Activated naive CD4-positive, alpha-beta T cell treated with anti-CD3 and anti-CD28 coated beads, Interleukin-2, amount 50 U/mL, for 24 hours (primary cell): Measurements from ENCODE around the gene GARNL3.

Source experiments
- H3K27ac Mint-ChIP-seq: one replicate; pipeline ENCODE4 v1.8.0; 2021; ENCODE audit warnings: mild to moderate bottlenecking, mixed read lengths
- H3K27me3 Mint-ChIP-seq: one replicate; pipeline ENCODE4 v1.8.0; 2021; ENCODE audit warnings: mixed read lengths
- H3K36me3 Mint-ChIP-seq: one replicate; pipeline ENCODE4 v1.8.0; 2021; ENCODE audit warnings: mixed read lengths
- H3K4me1 Mint-ChIP-seq: one replicate; pipeline ENCODE4 v1.8.0; 2021; ENCODE audit warnings: mixed read lengths
- H3K4me3 Mint-ChIP-seq: one replicate; pipeline ENCODE4 v1.8.0; 2021; ENCODE audit warnings: mild to moderate bottlenecking, mixed read lengths
- H3K9me3 Mint-ChIP-seq: one replicate; pipeline ENCODE4 v1.8.0; 2021; ENCODE audit warnings: mixed read lengths

GARNL3 gene

GRCh38 chr9:127225801-127226625, 38.6 kb upstream of the GARNL3 start:
- H3K4me3 Mint-ChIP-seq: peak overlapping the region; percentile 82
- H3K27ac Mint-ChIP-seq: peak overlapping the region; percentile 90
- H3K4me1 Mint-ChIP-seq: peaks cover 38% of the 10 kb centered on the region
- no peaks in the 10 kb centered on the region for H3K36me3 Mint-ChIP-seq
- H3K9me3 Mint-ChIP-seq: no peaks in the 10 kb centered on the region
- peaks cover 2% of the 10 kb centered on the region for H3K27me3 Mint-ChIP-seq

- Mint-ChIP-seq H3K4me3 (no peak overlapping the region), H3K4me1 (peaks cover 11% of the 10 kb centered on the region), H3K27ac (no peak overlapping the region), H3K9me3 (no peaks in the 10 kb centered on the region), H3K36me3 (no peaks in the 10 kb centered on the region), H3K27me3 (peaks cover 11% of the 10 kb centered on the region)
These were observed 34.7 kb upstream of the GARNL3 start for GRCh38 chr9:127229691-127230417.

GRCh38 chr9:127231666-127232065, 32.9 kb upstream of the GARNL3 start:
- no peak overlapping the region for H3K27ac Mint-ChIP-seq
- H3K9me3 Mint-ChIP-seq: no peaks in the 10 kb centered on the region
- no peak overlapping the region for H3K4me3 Mint-ChIP-seq
- H3K4me1 Mint-ChIP-seq: peaks cover 2% of the 10 kb centered on the region
- H3K36me3 Mint-ChIP-seq: peaks cover 2% of the 10 kb centered on the region
- peaks cover 19% of the 10 kb centered on the region for H3K27me3 Mint-ChIP-seq

DNA sequence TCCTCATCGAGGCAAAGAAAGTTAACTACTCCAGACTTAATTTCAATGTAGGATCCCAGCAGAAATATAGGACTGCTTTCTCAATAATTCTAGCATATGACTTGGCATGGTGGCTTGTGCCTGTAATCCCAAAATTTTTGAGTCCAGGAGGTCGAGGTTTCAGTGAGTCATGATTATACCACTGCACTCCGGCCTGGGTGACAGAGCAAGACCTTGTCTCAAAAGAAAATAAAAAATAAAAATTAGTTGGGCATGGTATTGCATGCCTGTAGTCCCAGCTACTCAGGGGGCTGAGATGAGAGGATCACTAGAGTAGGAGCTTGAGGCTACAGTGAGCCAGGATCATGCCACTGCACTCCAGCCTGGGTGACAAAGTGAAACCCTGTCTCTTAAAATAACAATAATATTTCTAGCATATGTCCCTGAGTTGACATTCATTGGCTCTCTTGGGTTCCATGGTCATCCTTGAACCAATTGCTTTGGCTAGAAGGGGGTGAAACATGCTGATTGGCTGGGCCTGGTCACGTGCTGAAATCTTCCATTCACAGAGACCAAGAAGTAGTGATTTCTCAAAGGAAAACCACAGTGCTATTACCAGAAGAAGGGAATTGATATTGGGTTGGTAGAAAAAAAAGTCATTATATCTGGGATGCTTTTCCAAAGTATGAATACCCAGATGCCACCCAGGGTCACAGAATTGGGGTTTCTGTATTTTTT, 31.6 kb upstream of the GARNL3 start:
- no peak overlapping the region for H3K27ac Mint-ChIP-seq
- H3K36me3 Mint-ChIP-seq: peaks cover 3% of the 10 kb centered on the region
- H3K4me3 Mint-ChIP-seq: no peak overlapping the region
- H3K9me3 Mint-ChIP-seq: no peaks in the 10 kb centered on the region
- H3K4me1 Mint-ChIP-seq: no peaks in the 10 kb centered on the region
- peaks cover 22% of the 10 kb centered on the region for H3K27me3 Mint-ChIP-seq

DNA sequence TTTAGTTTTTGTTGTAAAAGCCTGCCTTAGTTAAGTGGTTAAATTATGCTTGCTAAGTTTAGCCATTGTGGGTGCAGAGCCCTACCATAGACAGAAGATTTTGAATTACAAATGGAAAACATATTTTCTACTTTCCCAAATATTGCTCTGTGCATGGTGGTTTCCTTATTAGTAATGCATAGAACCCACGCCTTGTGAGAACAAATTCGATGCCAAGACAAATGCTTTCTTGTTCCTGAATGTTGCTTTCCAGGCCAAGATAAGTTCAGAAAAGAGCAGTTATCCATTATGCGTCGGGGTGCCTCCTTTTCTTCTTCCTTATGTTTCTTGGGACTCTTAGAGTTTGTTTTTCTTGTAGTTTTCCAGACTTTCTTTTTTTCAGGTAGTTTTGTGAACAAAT, 31.0 kb upstream of the GARNL3 start:
- Mint-ChIP-seq H3K36me3 (peaks cover 3% of the 10 kb centered on the region), H3K27me3 (peaks cover 22% of the 10 kb centered on the region), H3K4me1 (no peaks in the 10 kb centered on the region), H3K4me3 (no peak overlapping the region), H3K27ac (no peak overlapping the region), H3K9me3 (no peaks in the 10 kb centered on the region)

- peaks cover 3% of the 10 kb centered on the region for H3K36me3 Mint-ChIP-seq
- no peaks in the 10 kb centered on the region for H3K4me1 Mint-ChIP-seq
- no peak overlapping the region for H3K27ac Mint-ChIP-seq
- H3K4me3 Mint-ChIP-seq: no peak overlapping the region
- H3K9me3 Mint-ChIP-seq: no peaks in the 10 kb centered on the region
- H3K27me3 Mint-ChIP-seq: peaks cover 22% of the 10 kb centered on the region
These were observed 30.6 kb upstream of the GARNL3 start for GRCh38 chr9:127233989-127234388.

DNA sequence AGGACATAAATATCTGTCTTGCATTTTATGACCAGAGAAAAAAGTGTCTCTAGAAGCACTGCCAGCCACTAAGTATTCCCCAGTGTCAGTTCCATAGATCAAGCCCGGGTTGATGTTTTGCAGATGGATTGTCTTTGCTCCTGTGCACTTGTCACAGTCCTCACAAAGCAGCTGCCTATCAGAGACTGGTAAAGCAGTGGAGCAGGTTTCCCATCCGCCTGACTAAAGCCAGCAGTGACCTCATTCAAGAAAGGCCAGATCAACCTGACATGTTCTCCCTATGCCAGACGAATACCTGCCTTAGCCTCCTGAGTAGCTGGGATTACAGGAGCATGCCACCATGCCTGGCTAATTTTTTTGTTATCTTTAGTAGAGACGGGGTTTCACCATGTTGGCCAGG, 26.8 kb upstream of the GARNL3 start:
- H3K27ac Mint-ChIP-seq: no peak overlapping the region
- H3K9me3 Mint-ChIP-seq: no peaks in the 10 kb centered on the region
- no peak overlapping the region for H3K4me3 Mint-ChIP-seq
- peaks cover 3% of the 10 kb centered on the region for H3K36me3 Mint-ChIP-seq
- peaks cover 12% of the 10 kb centered on the region for H3K27me3 Mint-ChIP-seq
- no peaks in the 10 kb centered on the region for H3K4me1 Mint-ChIP-seq

DNA sequence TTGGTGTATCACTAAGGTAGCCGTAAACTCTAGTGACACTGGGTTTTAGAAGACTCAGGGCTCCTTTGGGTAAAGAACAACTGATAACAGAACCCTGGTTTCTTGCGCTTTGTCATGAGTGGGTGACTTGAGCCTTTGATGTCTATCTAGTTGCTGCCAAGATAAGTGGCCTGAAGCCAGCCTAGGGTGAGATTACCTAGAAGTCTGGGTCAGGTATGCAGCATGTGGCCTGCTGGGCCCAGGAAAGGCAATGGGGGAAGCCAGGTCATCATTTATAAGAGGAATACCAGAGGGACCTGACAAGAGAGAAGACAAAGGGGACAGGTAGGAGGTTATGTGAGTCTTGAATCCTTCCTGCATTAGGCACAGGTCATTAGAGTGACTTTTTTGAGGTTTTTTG, 23.2 kb upstream of the GARNL3 start:
- Mint-ChIP-seq H3K36me3 (peaks cover 3% of the 10 kb centered on the region), H3K9me3 (no peaks in the 10 kb centered on the region), H3K27ac (no peak overlapping the region), H3K4me1 (peaks cover 9% of the 10 kb centered on the region), H3K4me3 (no peak overlapping the region), H3K27me3 (peaks cover 4% of the 10 kb centered on the region)

DNA sequence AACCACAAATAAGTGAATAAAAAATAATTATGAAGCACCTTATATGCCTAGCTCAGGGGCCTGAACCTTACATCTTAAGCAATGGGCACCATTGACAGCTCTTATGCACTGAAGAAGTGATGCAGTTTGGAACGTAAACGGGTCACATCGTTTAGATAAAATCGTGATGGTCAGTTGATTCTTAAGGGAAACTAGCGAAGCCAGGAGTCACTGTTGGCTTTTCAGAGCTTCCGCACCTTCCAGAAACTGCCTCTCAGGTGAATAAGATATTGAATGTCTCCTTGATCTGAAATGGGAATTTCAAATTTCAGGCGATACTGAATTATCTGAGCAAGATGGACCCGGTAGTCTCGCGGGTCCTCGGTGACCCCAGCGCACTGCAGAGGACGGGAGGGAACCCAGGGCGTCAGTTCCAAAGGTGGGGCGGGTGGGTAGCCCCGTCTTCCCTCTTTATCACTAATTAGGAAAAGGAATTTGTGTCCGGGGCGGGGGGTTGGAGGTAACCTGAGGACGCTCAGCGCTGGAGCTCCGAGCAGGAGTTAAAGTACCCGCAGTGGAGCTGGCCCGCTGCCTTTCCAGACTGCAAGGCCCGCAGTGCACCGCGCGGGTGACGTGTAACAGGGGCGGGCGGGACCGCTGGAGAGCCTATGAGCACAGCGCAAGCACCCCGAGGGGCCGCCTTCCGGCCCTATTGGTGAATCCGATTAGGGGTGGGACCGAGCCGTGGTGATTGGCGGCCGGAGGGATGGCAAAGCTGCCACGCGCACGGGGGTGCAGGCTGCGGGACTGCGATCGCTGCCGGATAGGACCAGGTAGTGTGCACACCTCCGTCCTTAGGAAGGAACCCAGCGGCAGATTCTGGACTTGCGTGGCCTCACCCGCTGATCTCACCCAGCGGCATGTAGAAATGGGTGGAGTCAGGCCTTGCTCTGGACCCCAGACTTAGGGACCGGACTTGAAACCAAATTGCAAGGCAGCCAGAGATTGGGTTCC, 19.7 kb upstream of the GARNL3 start:
- H3K27ac Mint-ChIP-seq: peak overlapping the region; percentile 76
- no peaks in the 10 kb centered on the region for H3K36me3 Mint-ChIP-seq
- peak overlapping the region; percentile 89 for H3K4me3 Mint-ChIP-seq
- peaks cover 9% of the 10 kb centered on the region for H3K4me1 Mint-ChIP-seq
- no peaks in the 10 kb centered on the region for H3K9me3 Mint-ChIP-seq
- peaks cover 1% of the 10 kb centered on the region for H3K27me3 Mint-ChIP-seq

DNA sequence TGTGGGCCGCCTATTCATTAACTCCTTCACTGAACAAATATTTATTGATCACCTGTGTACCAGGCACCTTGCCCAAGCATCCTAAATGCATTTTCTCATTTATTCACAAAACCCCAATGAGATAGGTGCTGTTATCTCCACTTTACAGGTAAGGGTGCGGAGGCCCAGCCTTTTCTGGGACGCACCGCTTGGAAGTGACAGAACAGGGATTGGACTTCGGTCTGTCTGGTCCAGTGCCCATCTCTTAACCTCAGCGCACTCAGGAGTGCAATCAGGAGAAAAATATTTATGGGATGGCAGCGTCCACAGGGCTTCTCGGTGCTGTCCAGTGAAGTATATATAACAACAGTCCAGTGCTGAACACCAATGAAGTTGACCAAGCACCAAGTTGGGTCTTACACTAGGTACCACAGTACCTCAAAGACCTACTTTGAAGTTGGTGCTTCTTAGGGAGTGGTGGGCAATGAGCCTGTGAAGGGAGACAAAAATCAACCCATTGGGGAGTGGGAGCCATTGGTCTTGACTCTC, 18.9 kb upstream of the GARNL3 start:
- peaks cover 9% of the 10 kb centered on the region for H3K4me1 Mint-ChIP-seq
- H3K4me3 Mint-ChIP-seq: peak overlapping the region; percentile 89
- H3K27ac Mint-ChIP-seq: no peak overlapping the region
- H3K27me3 Mint-ChIP-seq: peaks cover 6% of the 10 kb centered on the region
- no peaks in the 10 kb centered on the region for H3K9me3 Mint-ChIP-seq
- H3K36me3 Mint-ChIP-seq: no peaks in the 10 kb centered on the region

GRCh38 chr9:127248241-127248640, 16.3 kb upstream of the GARNL3 start:
- Mint-ChIP-seq H3K36me3 (peaks cover 2% of the 10 kb centered on the region), H3K27me3 (peaks cover 7% of the 10 kb centered on the region), H3K9me3 (no peaks in the 10 kb centered on the region), H3K27ac (no peak overlapping the region), H3K4me3 (no peak overlapping the region), H3K4me1 (peaks cover 9% of the 10 kb centered on the region)

GRCh38 chr9:127249877-127250276, 14.7 kb upstream of the GARNL3 start:
- no peaks in the 10 kb centered on the region for H3K9me3 Mint-ChIP-seq
- H3K4me1 Mint-ChIP-seq: peaks cover 7% of the 10 kb centered on the region
- no peak overlapping the region for H3K27ac Mint-ChIP-seq
- peaks cover 2% of the 10 kb centered on the region for H3K36me3 Mint-ChIP-seq
- H3K4me3 Mint-ChIP-seq: no peak overlapping the region
- H3K27me3 Mint-ChIP-seq: peaks cover 10% of the 10 kb centered on the region

- H3K36me3 Mint-ChIP-seq: peaks cover 2% of the 10 kb centered on the region
- H3K4me1 Mint-ChIP-seq: no peaks in the 10 kb centered on the region
- H3K27ac Mint-ChIP-seq: no peak overlapping the region
- no peaks in the 10 kb centered on the region for H3K9me3 Mint-ChIP-seq
- no peak overlapping the region for H3K4me3 Mint-ChIP-seq
- H3K27me3 Mint-ChIP-seq: peaks cover 10% of the 10 kb centered on the region
These were observed 13.6 kb upstream of the GARNL3 start for GRCh38 chr9:127250896-127251391.

DNA sequence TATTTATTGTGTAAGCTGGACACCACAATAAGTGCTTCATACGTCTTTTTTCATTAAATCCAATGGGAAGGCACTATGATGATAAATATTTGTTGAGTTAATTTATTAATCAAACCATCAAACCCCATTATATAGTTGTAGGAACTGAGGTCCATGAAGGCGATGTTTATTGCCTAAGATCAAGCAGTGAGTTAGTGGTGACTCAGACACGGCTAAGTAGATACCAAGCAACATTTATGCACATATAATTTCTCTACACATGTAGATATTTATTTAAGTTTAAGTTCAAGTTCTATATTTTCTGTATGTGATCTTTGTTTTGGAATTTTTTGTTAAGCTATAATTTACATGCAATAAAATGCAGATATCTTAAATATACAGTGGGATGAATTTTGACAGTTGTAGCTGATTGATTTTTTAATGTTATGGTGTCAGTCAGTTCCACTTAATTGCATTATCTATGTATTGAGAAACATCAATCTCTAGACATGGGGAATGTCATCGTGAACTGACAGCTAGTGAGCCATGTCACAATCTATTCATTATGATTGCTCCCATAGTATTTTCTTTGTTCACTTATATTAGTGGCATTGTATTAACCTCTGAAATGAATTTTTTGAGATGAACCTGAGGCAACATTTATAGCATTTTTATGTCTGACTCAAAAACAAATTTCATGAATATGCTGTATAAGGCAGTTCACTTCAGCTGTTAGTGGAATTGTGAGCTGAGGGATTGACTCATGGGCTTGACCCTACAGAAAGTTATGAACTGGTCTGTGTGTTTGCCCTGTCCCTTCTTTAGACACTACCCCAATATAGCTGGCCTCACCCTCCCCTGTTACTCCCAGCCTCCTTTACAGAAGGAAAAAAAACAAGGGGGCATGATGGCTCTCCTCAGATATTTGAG, 11.9 kb upstream of the GARNL3 start:
- Mint-ChIP-seq H3K27ac (no peak overlapping the region), H3K4me1 (no peaks in the 10 kb centered on the region), H3K36me3 (peaks cover 2% of the 10 kb centered on the region), H3K4me3 (no peak overlapping the region), H3K27me3 (peaks cover 10% of the 10 kb centered on the region), H3K9me3 (no peaks in the 10 kb centered on the region)
